Caco-2 (cell line): ENCODE measurements around the gene ENO1. TPM values are rescaled to one million over a fixed set of nuclear protein-coding genes. Genes with fewer than 3 reads are reported as not detected.
"Not testable (repeated sequence)": the region's sequence is repeated elsewhere in the genome, so short reads cannot be mapped to it uniquely, and the experiment has no call there.

Source experiments
- BruUV-seq: library from RNA; stranded (reverse); fragments of 400-500 nt; replicated peaks from 2 replicates; lab custom pipeline; 2021; lab: Mats Ljungman, UMichigan
- CTCF ChIA-PET: fragments of 300-600 bp; sonication (Branson Sonifier 250); formaldehyde crosslinking; loops from one replicate; lab custom pipeline; 2022; ENCODE audit warnings: antibody characterized with exemption; lab: Charles Lee
- POLR2A ChIA-PET: fragments of 300-600 bp; sonication (Branson Sonifier 250); formaldehyde crosslinking; loops from one replicate; lab custom pipeline; 2022; ENCODE audit warnings: antibody characterized with exemption; lab: Charles Lee
- DNase-seq, 2 experiments: peaks; one replicate each; pipeline versions ENCODE4 v3.0.0 to v3.0.0-alpha.2; 2020 to 2022
- H3K27me3 ChIP-seq: replicated peaks from 2 replicates; pipeline ENCODE4 v1.6.0; 2011; ENCODE audit warnings: low read length; ENCODE audit not compliant: control insufficient read depth, insufficient read depth
- H3K36me3 ChIP-seq: 2 replicates; pipeline ENCODE4 v1.5.1; 2011; ENCODE audit warnings: low read length; ENCODE audit not compliant: control insufficient read depth, insufficient read depth
- H3K4me1 ChIP-seq: fragments of 250-450 bp; sonication (Bioruptor Pico); 2 replicates; pipeline ENCODE4 v1.5.1; 2020; ENCODE audit warnings: mild to moderate bottlenecking
- H3K4me3 ChIP-seq: 2 replicates; pipeline ENCODE4 v1.5.1; 2011; ENCODE audit warnings: low read depth, mild to moderate bottlenecking, control low read depth, low read length
- H3K9me3 ChIP-seq: fragments of 250-450 bp; sonication (Bioruptor Pico); 2 replicates; pipeline ENCODE4 v1.5.1; 2020; ENCODE audit warnings: mild to moderate bottlenecking, moderate library complexity
- H3K27ac Mint-ChIP-seq: one replicate; pipeline ENCODE4 v1.8.0; 2022; ENCODE audit warnings: mixed read lengths; ENCODE audit not compliant: unreplicated experiment
- H3K27me3 Mint-ChIP-seq: one replicate; pipeline ENCODE4 v1.8.0; 2022; ENCODE audit warnings: mixed read lengths; ENCODE audit not compliant: insufficient read depth, unreplicated experiment
- H3K36me3 Mint-ChIP-seq: one replicate; pipeline ENCODE4 v1.8.0; 2022; ENCODE audit warnings: mild to moderate bottlenecking, mixed read lengths; ENCODE audit not compliant: insufficient read depth, unreplicated experiment
- H3K4me1 Mint-ChIP-seq: one replicate; pipeline ENCODE4 v1.8.0; 2022; ENCODE audit warnings: low read depth, mixed read lengths; ENCODE audit not compliant: unreplicated experiment
- H3K4me3 Mint-ChIP-seq: one replicate; pipeline ENCODE4 v1.8.0; 2022; ENCODE audit warnings: mild to moderate bottlenecking, moderate library complexity, mixed read lengths; ENCODE audit not compliant: unreplicated experiment
- H3K9me3 Mint-ChIP-seq: one replicate; pipeline ENCODE4 v1.8.0; 2022; ENCODE audit warnings: mixed read lengths; ENCODE audit not compliant: unreplicated experiment
- CTCF ChIP-seq, 2 experiments: fragments of 200-600 bp in 1 of 2; IDR thresholded peaks; 1 replicate in 1 of 2; 2 replicates in 1 of 2; pipeline versions ENCODE4 v1.5.1 to v1.8.0; 2011 to 2022; ENCODE audit warnings: antibody characterized with exemption in 1 of 2, control low read depth in 1 of 2, inconsistent platforms in 1 of 2, low read depth in 1 of 2, low read length in 1 of 2, mild to moderate bottlenecking in 1 of 2, moderate library complexity in 1 of 2; ENCODE audit not compliant: insufficient read depth in 1 of 2, severe bottlenecking in 1 of 2, unreplicated experiment in 1 of 2
- intact Hi-C: fragments of 100-400 bp; cut with micrococcal nuclease; formaldehyde crosslinking; loops from one replicate; pipeline ENCODE4 v1.10.0; 2022; ENCODE audit not compliant: unreplicated experiment
- total RNA-seq: library from RNA; stranded (reverse); gene quantifications from 2 replicates; pipeline ENCODE4 v1.2.3, GENCODE V29; 2022

The ENO1 gene
- total RNA-seq, 1 experiment from 2014 or later = 934 TPM

- Mint-ChIP-seq H3K36me3 (no peaks in the 10 kb centered on the region), H3K9me3 (no peaks in the 10 kb centered on the region), H3K4me3 (no peak overlapping the region), H3K27me3 (no peaks in the 10 kb centered on the region), H3K4me1 (no peaks in the 10 kb centered on the region), H3K27ac (no peak overlapping the region)
- Histone ChIP-seq H3K36me3 (no peaks in the 10 kb centered on the region), H3K4me1 (peaks cover 20% of the 10 kb centered on the region), H3K9me3 (peaks cover 6% of the 10 kb centered on the region; the same call in 1 of the 2 replicates), H3K4me3 (no peak overlapping the region), H3K27me3 (no peaks in the 10 kb centered on the region)
- no TSS peak for BruUV-seq
- TF ChIP-seq CTCF (IDR thresholded peaks at IDR 0.05; ENCODE audit: insufficient read depth in 1 of 2, low read depth in 1 of 2, low read length in 1 of 2, severe bottlenecking in 1 of 2, unreplicated experiment in 1 of 2) = no peak
- CTCF ChIA-PET = no interaction called here
- POLR2A ChIA-PET = no interaction called here
- no peak for DNase-seq
- intact Hi-C loops = no loop called here
Measured at GRCh38 chr1:8899046-8899445, 20.6 kb upstream of the ENO1 start.

GRCh38 chr1:8898418-8898817 is 19.9 kb upstream of the ENO1 start:
- POLR2A ChIA-PET, H3K36me3 Mint-ChIP-seq: not testable (repeated sequence)

GRCh38 chr1:8897505-8897904 is 19.0 kb upstream of the ENO1 start:
- intact Hi-C loops, H3K9me3 Mint-ChIP-seq, H3K36me3 Mint-ChIP-seq, H3K27me3 ChIP-seq, CTCF ChIA-PET, BruUV-seq, POLR2A ChIA-PET, H3K27ac Mint-ChIP-seq, H3K4me1 ChIP-seq, H3K4me1 Mint-ChIP-seq, H3K27me3 Mint-ChIP-seq, H3K4me3 Mint-ChIP-seq, H3K4me3 ChIP-seq, H3K9me3 ChIP-seq, H3K36me3 ChIP-seq: not testable (repeated sequence)
- DNase-seq = peak in 1 of 2 experiments; percentile 24

More at GRCh38 chr1:8898418-8898817, 19.9 kb upstream of the ENO1 start:
- H3K9me3 ChIP-seq, BruUV-seq, H3K36me3 ChIP-seq, H3K27me3 ChIP-seq, H3K4me1 Mint-ChIP-seq, DNase-seq, H3K9me3 Mint-ChIP-seq, intact Hi-C loops, H3K4me3 ChIP-seq, CTCF ChIA-PET, H3K4me3 Mint-ChIP-seq, H3K27ac Mint-ChIP-seq, H3K27me3 Mint-ChIP-seq: not testable (repeated sequence)
- peaks cover 15% of the 10 kb centered on the region for H3K4me1 ChIP-seq

- H3K27ac Mint-ChIP-seq, H3K27me3 Mint-ChIP-seq, H3K4me1 Mint-ChIP-seq, H3K4me3 Mint-ChIP-seq, H3K9me3 Mint-ChIP-seq, H3K36me3 Mint-ChIP-seq, BruUV-seq, H3K4me3 ChIP-seq, H3K36me3 ChIP-seq, CTCF ChIA-PET, H3K4me1 ChIP-seq, POLR2A ChIA-PET, H3K27me3 ChIP-seq, intact Hi-C loops, H3K9me3 ChIP-seq, DNase-seq: not testable (repeated sequence)
Measured at GRCh38 chr1:8896775-8897174, 18.3 kb upstream of the ENO1 start.
